CD4-positive, alpha-beta T cell treated with Interferon alpha-2 for 1 hour (primary cell): ENCODE results near the gene STAT5A.
"Not testable (repeated sequence)": the region's sequence is repeated elsewhere in the genome, so short reads cannot be mapped to it uniquely, and the experiment has no call there.

Source experiments
- DNase-seq, 2 donors: peaks; one replicate each; pipeline ENCODE4 v3.0.0-alpha.2; 2020 to 2022

Gene STAT5A

GRCh38 chr17:42309986-42310786 lies 21.9 kb downstream of the STAT5A start:
- no peak for DNase-seq

DNA sequence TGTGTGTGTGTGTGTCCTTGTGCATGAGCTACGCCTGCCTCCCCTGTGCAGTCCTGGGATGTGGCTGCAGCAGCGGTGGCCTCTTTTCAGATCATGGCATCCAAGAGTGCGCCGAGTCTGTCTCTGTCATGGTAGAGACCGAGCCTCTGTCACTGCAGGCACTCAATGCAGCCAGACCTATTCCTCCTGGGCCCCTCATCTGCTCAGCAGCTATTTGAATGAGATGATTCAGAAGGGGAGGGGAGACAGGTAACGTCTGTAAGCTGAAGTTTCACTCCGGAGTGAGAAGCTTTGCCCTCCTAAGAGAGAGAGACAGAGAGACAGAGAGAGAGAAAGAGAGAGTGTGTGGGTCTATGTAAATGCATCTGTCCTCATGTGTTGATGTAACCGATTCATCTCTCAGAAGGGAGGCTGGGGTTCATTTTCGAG lies 22.5 kb downstream of the STAT5A start:
- DNase-seq = no peak

- DNase-seq = peak in 1 of 2 donors; percentile 40
Observed at GRCh38 chr17:42311240-42312034, 23.1 kb downstream of the STAT5A start.

- no peak for DNase-seq
Observed at GRCh38 chr17:42312035-42312284, 23.7 kb downstream of the STAT5A start.

DNA sequence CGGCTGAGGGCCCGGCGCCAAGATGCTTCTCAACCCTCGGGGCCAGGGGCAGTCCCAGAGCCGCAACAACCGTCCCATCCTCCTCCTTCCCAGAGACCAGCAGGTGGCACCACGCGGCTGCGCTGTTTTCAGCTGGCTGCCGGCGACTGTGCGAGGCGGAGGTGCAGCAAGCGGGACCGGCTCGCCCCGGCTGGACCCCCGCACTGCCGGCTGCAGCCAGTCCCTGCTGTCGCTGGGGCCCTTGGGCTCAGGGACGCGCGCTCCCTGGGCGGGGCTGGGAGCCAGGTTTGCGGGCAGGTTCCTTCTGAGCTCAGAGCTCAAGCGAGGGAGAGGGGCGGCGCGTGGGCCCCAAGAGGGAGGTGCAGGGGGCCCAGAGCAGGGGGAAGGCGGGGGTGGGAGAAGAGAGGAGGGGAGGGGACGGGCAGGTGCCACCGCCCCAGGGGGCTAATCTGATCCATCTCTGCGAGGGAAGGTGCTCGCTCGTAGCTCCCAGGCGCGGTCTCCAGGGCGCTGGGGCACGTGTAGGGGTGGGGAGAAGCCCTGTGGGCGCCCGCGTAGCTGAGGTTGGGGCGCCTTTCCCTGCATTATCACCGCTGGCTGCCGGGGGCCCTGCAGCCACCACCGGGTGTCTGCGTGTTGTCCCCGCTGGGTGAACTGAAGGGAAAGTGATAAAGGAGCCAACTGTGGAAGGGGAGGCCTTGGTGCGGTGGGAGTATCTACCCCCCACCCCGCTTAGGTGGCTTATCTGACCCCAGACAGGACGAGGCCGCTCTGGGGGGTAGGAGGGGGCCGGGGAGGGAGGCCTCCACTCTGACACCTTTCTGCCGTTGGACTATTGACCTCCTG lies 24.2 kb downstream of the STAT5A start:
- DNase-seq = peak; percentile 76 to 81

GRCh38 chr17:42313389-42313772 lies 25.1 kb downstream of the STAT5A start:
- no peak for DNase-seq

GRCh38 chr17:42313773-42314566 lies 25.7 kb downstream of the STAT5A start:
- no peak for DNase-seq

DNA sequence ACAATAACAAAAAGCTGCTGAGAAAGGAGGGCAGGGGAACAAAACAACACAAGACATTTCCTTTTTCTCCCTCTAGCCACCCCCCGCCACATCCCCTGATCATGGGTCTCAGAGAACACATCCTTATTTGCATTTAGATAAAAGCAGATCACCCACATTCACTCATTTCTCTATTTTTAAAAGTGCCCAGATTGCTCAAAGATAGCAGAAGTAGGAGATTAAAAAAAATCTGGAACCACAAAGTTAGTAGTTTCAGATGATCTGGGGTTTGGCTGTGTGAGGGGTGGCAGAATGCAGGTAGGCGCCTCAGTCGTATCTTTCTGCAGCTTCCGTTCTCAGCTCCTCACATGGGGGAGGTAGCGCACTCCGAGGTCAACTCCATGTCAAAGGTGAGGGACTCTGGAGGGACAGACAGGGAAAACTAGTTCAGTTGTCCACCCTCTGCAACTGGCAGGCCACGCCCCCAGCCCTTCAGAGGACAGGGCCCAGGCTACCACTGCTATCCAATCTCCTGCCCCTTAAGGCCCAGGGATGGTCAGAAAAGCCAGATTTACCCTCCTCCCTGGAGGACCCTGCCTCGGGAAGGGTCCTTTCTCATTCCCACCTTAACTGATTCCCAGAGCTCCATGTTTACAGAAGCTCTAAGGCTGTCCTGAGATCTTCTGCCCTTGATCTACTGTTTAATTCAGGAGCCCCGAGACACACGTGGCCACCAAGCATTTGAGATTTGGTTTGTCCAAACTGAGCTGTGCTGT lies 27.3 kb downstream of the STAT5A start:
- DNase-seq = peak; percentile 18 to 36

- DNase-seq = no peak
Observed at GRCh38 chr17:42316755-42317154, 28.5 kb downstream of the STAT5A start.

GRCh38 chr17:42317266-42317845 lies 29.1 kb downstream of the STAT5A start:
- DNase-seq = no peak

- DNase-seq = not testable (repeated sequence)
Observed at GRCh38 chr17:42317967-42318366, 29.7 kb downstream of the STAT5A start.

DNA sequence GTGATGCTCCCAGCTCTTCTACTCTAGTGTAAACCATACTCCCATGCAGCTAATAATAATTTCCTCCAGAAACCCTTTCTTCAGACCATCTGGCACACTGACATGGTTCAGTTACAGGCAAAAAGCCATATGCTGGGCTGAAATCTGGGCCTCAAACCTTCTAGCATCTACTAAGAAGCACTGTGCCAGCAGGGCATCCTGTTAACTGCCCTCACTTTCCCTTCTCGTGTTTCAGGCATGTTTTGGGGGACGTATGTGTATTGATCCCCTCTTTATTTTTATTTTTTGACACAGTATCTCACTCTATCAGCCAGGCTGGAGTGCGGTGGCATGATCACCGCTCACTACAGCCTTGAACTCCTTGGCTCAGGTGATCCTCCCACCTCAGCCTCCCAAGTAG lies 33.3 kb downstream of the STAT5A start:
- DNase-seq = no peak

- DNase-seq = peak; percentile 92 to 94
Observed at GRCh38 chr17:42322382-42323267, 34.3 kb downstream of the STAT5A start.

- no peak for DNase-seq
Observed at GRCh38 chr17:42323268-42323773, 35.0 kb downstream of the STAT5A start.

DNA sequence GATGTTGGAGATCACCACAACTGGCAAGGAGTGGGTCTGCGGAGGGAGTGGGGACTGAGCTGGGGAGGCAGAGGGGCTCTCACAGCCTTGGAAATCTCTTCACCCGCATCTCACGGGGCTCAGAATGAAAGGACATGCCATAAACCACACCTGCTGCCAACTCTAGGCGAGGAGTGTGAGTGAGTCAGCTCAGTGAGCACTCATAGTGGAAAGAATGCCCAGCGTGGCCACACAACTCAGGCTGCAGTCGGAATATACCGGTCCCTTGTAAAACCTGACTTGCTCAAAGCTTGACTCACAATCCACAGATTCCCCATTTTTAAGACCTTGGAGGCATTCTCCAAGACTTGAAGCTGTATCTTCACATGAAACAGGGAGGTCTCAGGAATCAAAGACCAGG lies 36.7 kb downstream of the STAT5A start:
- DNase-seq = no peak

DNA sequence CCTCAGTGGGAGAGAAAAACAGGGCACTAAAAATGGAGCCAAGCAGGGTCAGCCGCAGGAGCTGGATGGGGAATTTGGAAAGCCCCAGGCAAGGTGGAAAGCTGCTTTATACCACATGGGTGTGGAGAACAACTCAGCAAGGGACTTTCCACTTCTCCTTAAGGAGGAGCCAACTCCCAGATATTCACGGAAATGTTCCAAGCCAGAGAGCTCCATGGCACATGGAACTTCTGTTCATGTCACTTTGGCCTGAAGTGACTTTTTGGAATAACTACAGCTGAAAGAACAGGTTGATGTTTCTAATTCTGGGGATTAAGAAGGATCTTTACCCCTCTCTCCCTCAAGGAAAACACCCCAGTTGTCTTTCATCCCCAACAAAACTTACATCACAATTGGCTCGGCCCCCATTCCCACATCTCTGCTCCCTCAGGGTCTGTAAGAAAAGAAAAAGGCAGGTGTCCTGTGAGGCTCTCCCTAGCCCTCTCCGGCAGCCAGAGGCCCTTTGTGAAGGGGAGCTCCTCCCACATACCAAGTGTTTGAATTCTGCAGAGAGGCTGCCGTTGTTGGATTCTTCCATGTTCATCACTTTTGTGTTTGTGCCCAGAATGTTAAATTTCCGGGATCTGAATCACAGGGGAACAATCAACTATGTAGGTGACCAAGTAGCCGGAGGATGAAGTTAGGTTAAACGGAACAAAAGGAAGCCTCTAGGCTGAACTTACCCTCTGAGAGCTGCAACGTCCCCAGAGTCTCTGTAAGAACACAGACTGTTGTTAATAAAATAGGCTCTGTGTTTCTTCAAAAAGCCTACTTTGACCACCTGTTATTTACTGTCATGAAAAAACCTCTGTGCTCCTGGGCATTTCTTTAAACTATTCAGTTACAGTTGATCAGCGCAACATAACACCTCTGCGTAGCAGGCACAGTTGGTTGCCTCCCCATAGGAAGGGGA lies 41.0 kb downstream of the STAT5A start:
- DNase-seq = no peak

- DNase-seq = no peak
Observed at GRCh38 chr17:42333053-42333452, 44.8 kb downstream of the STAT5A start.

- no peak for DNase-seq
Observed at GRCh38 chr17:42334677-42335076, 46.4 kb downstream of the STAT5A start.

DNA sequence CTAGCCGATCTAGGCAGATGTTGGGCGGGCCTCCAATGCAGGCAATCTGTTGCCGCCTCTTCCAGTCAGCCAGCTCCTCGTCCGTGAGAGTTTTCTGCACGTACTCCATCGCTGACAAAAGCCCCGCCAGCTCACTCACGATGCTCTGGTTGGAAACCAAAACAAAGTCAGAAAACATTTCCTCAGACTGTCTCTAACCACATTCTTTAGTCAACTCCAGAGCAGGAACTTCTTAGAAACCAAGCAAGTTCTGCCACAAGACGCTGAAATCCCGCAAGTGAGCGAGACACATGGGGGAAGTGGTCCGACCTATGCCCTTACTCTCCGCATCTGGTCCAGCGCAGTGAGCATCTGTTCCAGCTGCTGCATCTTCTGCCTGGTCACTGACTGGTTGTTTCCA lies 49.1 kb downstream of the STAT5A start:
- peak; percentile 68 to 80 for DNase-seq
